ENCODE results near the gene SDK1.

SDK1 gene

GRCh38 chr7:4286351-4286750 is 985.3 kb downstream of the SDK1 start:
- H3K9me3 ChIP-seq (ENCODE audit: control insufficient read depth, insufficient read depth, low read length): peaks cover 5% of the 10 kb centered on the region
- H3K4me2 ChIP-seq (ENCODE audit: low read length): no peak overlapping the region
- no peaks in the 10 kb centered on the region for H4K20me1 ChIP-seq (ENCODE audit: control insufficient read depth, insufficient read depth, low read depth, low read length)
- TF ChIP-seq EZH2phosphoT487 (IDR thresholded peaks at IDR 0.05; ENCODE audit: borderline replicate concordance, low read length): no peak
- TF ChIP-seq, protein P1, sequence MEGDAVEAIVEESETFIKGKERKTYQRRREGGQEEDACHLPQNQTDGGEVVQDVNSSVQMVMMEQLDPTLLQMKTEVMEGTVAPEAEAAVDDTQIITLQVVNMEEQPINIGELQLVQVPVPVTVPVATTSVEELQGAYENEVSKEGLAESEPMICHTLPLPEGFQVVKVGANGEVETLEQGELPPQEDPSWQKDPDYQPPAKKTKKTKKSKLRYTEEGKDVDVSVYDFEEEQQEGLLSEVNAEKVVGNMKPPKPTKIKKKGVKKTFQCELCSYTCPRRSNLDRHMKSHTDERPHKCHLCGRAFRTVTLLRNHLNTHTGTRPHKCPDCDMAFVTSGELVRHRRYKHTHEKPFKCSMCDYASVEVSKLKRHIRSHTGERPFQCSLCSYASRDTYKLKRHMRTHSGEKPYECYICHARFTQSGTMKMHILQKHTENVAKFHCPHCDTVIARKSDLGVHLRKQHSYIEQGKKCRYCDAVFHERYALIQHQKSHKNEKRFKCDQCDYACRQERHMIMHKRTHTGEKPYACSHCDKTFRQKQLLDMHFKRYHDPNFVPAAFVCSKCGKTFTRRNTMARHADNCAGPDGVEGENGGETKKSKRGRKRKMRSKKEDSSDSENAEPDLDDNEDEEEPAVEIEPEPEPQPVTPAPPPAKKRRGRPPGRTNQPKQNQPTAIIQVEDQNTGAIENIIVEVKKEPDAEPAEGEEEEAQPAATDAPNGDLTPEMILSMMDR (IDR thresholded peaks at IDR 0.05; ENCODE audit: low read depth, low read length, poor library complexity, severe bottlenecking): no peak
- no peaks in the 10 kb centered on the region for H3K79me2 ChIP-seq (ENCODE audit: control insufficient read depth, low read length)
- H3K9me2 ChIP-seq (replicated peaks; ENCODE audit: control insufficient read depth, low read length): no peaks in the 10 kb centered on the region
- no peak overlapping the region for H3K4me3 ChIP-seq (ENCODE audit: low read length)
- no peaks in the 10 kb centered on the region for H3F3A ChIP-seq (ENCODE audit: control insufficient read depth, insufficient read depth)
- H3K27ac ChIP-seq (ENCODE audit: low read depth, low read length): no peak overlapping the region
- H3K4me1 ChIP-seq (ENCODE audit: control insufficient read depth, low read length): no peaks in the 10 kb centered on the region
- no peaks in the 10 kb centered on the region for H3K27me3 ChIP-seq (ENCODE audit: control insufficient read depth, low read length)
- H3K36me3 ChIP-seq (ENCODE audit: control insufficient read depth, low read length): no peaks in the 10 kb centered on the region

DNA sequence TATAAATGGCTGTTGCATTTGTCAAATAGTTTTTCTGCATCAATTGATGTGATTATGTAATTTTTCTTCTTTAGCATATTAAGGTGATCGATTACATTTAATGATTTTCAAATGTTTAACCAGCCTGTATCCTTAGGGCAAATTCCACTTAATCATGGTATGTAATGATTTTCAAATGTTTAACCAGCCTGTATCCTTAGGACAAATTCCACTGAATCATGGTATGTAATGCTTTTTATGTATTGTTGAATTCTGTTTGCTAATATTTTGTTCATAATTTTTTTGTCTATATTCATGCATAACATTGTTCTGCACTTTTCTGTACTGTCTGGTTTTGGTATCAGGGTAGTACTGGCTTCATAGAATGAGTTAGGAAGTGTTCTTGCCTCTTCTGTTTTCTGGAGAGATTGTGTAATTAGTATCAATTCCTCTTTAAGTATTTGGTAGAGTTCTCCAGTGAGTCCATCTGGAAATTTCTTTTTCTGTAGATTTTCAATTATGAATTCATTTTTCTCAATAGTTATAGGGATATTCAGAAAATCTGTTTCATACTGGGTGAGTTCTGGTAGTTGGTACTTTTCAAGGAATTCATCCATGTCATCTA is 987.8 kb downstream of the SDK1 start:
- Histone ChIP-seq H3K4me1 (ENCODE audit: control insufficient read depth, low read length) (no peaks in the 10 kb centered on the region), H3K9me2 (replicated peaks; ENCODE audit: control insufficient read depth, low read length) (no peaks in the 10 kb centered on the region), H3K79me2 (ENCODE audit: control insufficient read depth, low read length) (no peaks in the 10 kb centered on the region), H3F3A (ENCODE audit: control insufficient read depth, insufficient read depth) (no peaks in the 10 kb centered on the region), H3K4me3 (ENCODE audit: low read length) (no peak overlapping the region), H3K27me3 (ENCODE audit: control insufficient read depth, low read length) (no peaks in the 10 kb centered on the region), H3K27ac (ENCODE audit: low read depth, low read length) (no peak overlapping the region), H3K4me2 (ENCODE audit: low read length) (no peak overlapping the region), H3K9me3 (ENCODE audit: control insufficient read depth, insufficient read depth, low read length) (peaks cover 9% of the 10 kb centered on the region), H4K20me1 (ENCODE audit: control insufficient read depth, insufficient read depth, low read depth, low read length) (no peaks in the 10 kb centered on the region), H3K36me3 (ENCODE audit: control insufficient read depth, low read length) (no peaks in the 10 kb centered on the region)
- TF ChIP-seq, protein P1 (IDR thresholded peaks at IDR 0.05; ENCODE audit: low read depth, low read length, poor library complexity, severe bottlenecking): no peak
- no peak for TF ChIP-seq EZH2phosphoT487 (IDR thresholded peaks at IDR 0.05; ENCODE audit: borderline replicate concordance, low read length)

DNA sequence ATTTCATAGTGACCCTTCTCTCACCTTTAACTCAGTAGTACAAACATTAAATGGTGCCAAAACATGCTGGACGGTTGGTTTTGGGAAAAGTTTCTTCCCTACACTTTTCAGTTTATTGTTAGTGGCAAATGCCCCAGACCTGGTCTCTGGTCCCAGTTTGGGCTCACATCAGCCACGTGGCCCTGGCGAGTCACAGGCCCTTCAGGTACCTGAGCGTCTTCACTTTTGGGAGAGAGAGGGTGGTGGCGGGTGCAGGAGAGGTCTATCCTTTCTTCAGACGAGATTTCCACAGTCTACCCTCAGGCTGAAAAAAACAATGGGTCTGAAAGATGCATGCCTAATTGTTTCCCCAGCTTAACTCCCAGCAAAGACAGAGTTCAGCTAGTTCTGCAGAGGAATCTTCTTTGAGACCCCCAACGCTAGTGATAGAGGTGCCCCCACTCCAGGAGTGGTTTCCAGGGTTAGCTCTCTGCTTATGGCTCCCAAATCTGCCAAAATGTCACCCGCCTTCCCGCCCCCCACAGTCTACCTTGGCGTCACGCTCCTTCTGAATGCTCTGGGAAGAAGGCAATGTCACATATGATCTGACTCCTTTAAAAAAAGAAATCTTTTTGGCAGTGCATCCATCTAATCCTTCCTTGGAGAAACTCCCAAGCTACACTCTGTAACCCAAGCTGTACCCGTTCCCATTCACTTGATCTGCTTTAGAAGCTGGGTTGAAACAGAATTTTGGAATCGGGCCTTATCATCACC is 996.3 kb downstream of the SDK1 start:
- H3K79me2 ChIP-seq (ENCODE audit: control insufficient read depth, low read length): no peaks in the 10 kb centered on the region
- no peaks in the 10 kb centered on the region for H3K9me2 ChIP-seq (replicated peaks; ENCODE audit: control insufficient read depth, low read length)
- TF ChIP-seq, protein P1 (IDR thresholded peaks at IDR 0.05; ENCODE audit: low read depth, low read length, poor library complexity, severe bottlenecking): no peak
- no peak for TF ChIP-seq EZH2phosphoT487 (IDR thresholded peaks at IDR 0.05; ENCODE audit: borderline replicate concordance, low read length)
- no peaks in the 10 kb centered on the region for H3F3A ChIP-seq (ENCODE audit: control insufficient read depth, insufficient read depth)
- no peaks in the 10 kb centered on the region for H4K20me1 ChIP-seq (ENCODE audit: control insufficient read depth, insufficient read depth, low read depth, low read length)
- no peaks in the 10 kb centered on the region for H3K27me3 ChIP-seq (ENCODE audit: control insufficient read depth, low read length)
- H3K4me3 ChIP-seq (ENCODE audit: low read length): no peak overlapping the region
- H3K36me3 ChIP-seq (ENCODE audit: control insufficient read depth, low read length): no peaks in the 10 kb centered on the region
- H3K4me1 ChIP-seq (ENCODE audit: control insufficient read depth, low read length): no peaks in the 10 kb centered on the region
- no peak overlapping the region for H3K27ac ChIP-seq (ENCODE audit: low read depth, low read length)
- peaks cover 9% of the 10 kb centered on the region; the same call in 1 of the 2 replicates for H3K9me3 ChIP-seq (ENCODE audit: control insufficient read depth, insufficient read depth, low read length)
- H3K4me2 ChIP-seq (ENCODE audit: low read length): no peak overlapping the region

Measured in DOHH2 (cell line).